Smooth muscle cell (in vitro differentiated cells): ENCODE measurements around the gene XXYLT1. TPM values are rescaled to one million over a fixed set of nuclear protein-coding genes. Genes with fewer than 3 reads are reported as not detected.
"Not testable (repeated sequence)": the region's sequence is repeated elsewhere in the genome, so short reads cannot be mapped to it uniquely, and the experiment has no call there.

ENCODE experiments used
- DNase-seq: peaks from one replicate; lab custom pipeline; 2025; ENCODE audit not compliant: unreplicated experiment; lab: John Stamatoyannopoulos, UW
- H2AFZ ChIP-seq: fragments of 200-600 bp; sonication (generic); 2 replicates; pipeline ENCODE4 v1.6.0; 2016; ENCODE audit warnings: antibody characterized with exemption, low read depth, mild to moderate bottlenecking
- H3F3A ChIP-seq: fragments of 200-600 bp; sonication (generic); 2 replicates; pipeline ENCODE4 v1.6.0; 2017; ENCODE audit warnings: antibody characterized with exemption, low read depth
- H3K27ac ChIP-seq: fragments of 200-600 bp; sonication (generic); 2 replicates; pipeline ENCODE4 v1.5.1; 2016; ENCODE audit warnings: low read depth, mild to moderate bottlenecking
- H3K27me3 ChIP-seq: fragments of 200-600 bp; sonication (generic); 2 replicates; pipeline ENCODE4 v1.6.1; 2016; ENCODE audit warnings: low read depth, mild to moderate bottlenecking
- H3K36me3 ChIP-seq: fragments of 200-600 bp; sonication (generic); 2 replicates; pipeline ENCODE4 v1.5.1; 2016; ENCODE audit warnings: low read depth
- H3K4me1 ChIP-seq: fragments of 200-600 bp; sonication (generic); 2 replicates; pipeline ENCODE4 v1.5.1; 2016; ENCODE audit warnings: low read depth
- H3K4me2 ChIP-seq: fragments of 200-600 bp; sonication (generic); 2 replicates; pipeline ENCODE4 v1.6.0; 2016; ENCODE audit warnings: mild to moderate bottlenecking
- H3K4me3 ChIP-seq: fragments of 200-600 bp; sonication (generic); 2 replicates; pipeline ENCODE4 v1.5.1; 2016; ENCODE audit warnings: mild to moderate bottlenecking
- H3K79me2 ChIP-seq: fragments of 200-600 bp; sonication (generic); 2 replicates; pipeline ENCODE4 v1.6.0; 2016; ENCODE audit warnings: low read depth, mild to moderate bottlenecking
- H3K9ac ChIP-seq: fragments of 200-600 bp; sonication (generic); 2 replicates; pipeline ENCODE4 v1.6.0; 2016; ENCODE audit warnings: low read depth
- H3K9me3 ChIP-seq: fragments of 200-600 bp; sonication (generic); replicated peaks from 2 replicates; pipeline ENCODE4 v1.5.1; 2016; ENCODE audit warnings: low read depth
- H4K20me1 ChIP-seq: fragments of 200-600 bp; sonication (generic); 2 replicates; pipeline ENCODE4 v1.6.0; 2016; ENCODE audit warnings: low read depth
- WGBS: methylation state at CpG from one replicate; pipeline ENCODE4 v1.1.7; 2016; ENCODE audit warnings: low lambda C conversion rate; 5-methylcytosine and 5-hydroxymethylcytosine counted together
- polyA plus RNA-seq: library from polyadenylated mRNA; unstranded; fragments of >200 nt; fragmentation: Nextera tagmentation; extraction: Ambion mirVana; gene quantifications from 2 replicates; pipeline ENCODE4 v1.2.1, GENCODE V29; 2016
- total RNA-seq: library from RNA; depleted of rRNA; stranded (reverse); fragments of >200 nt; gene quantifications from 2 replicates; pipeline ENCODE4 v1.2.3, GENCODE V29; 2014
- TF ChIP-seq, protein P1 (sequence below): fragments of 200-600 bp; sonication (generic); IDR thresholded peaks from 2 replicates; pipeline ENCODE4 v1.5.1; 2017; ENCODE audit warnings: borderline replicate concordance, mild to moderate bottlenecking, antibody characterized with exemption; ENCODE audit not compliant: insufficient read depth, poor library complexity, severe bottlenecking

XXYLT1 gene
- total and polyA plus RNA-seq, 2 experiments from 2014 or later, result 22.2 to 35.4 TPM

DNA sequence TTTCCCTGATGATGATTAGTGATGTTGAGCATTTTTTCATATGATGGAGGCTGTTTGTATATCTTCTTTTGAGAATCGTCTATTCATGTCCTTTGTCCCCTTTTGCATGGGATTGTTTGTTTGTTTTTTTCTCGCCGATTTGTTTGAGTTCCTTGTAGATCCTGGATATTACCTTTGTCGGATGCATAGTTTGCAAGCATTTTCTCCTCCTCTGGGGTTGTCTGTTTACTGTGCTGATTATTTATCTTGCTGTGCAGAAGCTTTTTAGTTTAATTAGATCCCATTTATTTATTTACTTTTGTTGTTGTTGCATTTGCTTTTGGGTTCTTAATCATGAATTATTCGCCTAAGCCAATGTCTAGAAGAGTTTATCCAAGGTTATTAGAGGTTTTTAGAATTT, 232.8 kb downstream of the XXYLT1 start:
- WGBS, result 94% methylated on average over 5 of the region's 5 CpGs
- H3F3A ChIP-seq, result no peaks in the 10 kb centered on the region
- DNase-seq, result no peak
- no peak overlapping the region for H3K4me2 ChIP-seq
- TF ChIP-seq, protein P1, sequence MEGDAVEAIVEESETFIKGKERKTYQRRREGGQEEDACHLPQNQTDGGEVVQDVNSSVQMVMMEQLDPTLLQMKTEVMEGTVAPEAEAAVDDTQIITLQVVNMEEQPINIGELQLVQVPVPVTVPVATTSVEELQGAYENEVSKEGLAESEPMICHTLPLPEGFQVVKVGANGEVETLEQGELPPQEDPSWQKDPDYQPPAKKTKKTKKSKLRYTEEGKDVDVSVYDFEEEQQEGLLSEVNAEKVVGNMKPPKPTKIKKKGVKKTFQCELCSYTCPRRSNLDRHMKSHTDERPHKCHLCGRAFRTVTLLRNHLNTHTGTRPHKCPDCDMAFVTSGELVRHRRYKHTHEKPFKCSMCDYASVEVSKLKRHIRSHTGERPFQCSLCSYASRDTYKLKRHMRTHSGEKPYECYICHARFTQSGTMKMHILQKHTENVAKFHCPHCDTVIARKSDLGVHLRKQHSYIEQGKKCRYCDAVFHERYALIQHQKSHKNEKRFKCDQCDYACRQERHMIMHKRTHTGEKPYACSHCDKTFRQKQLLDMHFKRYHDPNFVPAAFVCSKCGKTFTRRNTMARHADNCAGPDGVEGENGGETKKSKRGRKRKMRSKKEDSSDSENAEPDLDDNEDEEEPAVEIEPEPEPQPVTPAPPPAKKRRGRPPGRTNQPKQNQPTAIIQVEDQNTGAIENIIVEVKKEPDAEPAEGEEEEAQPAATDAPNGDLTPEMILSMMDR, result no peak
- H3K9ac ChIP-seq, result no peak overlapping the region
- H3K79me2 ChIP-seq, result no peaks in the 10 kb centered on the region
- no peaks in the 10 kb centered on the region for H3K36me3 ChIP-seq
- H3K27ac ChIP-seq, result no peak overlapping the region
- peaks cover 7% of the 10 kb centered on the region for H3K4me1 ChIP-seq
- no peaks in the 10 kb centered on the region for H3K9me3 ChIP-seq
- H3K4me3 ChIP-seq, result no peak overlapping the region
- H4K20me1 ChIP-seq, result no peaks in the 10 kb centered on the region
- H3K27me3 ChIP-seq, result no peaks in the 10 kb centered on the region
- no peak overlapping the region for H2AFZ ChIP-seq

DNA sequence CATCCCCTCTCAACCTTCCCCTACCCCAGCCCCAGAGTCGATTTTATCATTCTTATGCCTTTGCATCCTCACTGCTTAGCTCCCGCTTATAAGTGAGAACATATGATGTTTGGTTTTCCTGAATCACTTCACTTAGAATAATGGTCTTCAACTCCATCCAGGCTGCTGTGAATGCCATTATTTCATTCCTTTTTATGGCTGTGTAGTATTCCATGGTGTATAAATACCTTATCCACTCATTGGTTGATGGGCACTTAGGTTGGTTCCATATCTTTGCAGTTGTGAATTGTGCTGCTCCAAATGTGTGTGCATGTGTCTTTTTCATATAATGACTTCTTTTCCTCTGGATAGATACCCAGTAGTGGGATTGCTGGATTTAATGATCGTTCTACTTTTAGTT, 233.4 kb downstream of the XXYLT1 start:
- not testable (repeated sequence) for H3K79me2 ChIP-seq, H3K27ac ChIP-seq, DNase-seq, H3F3A ChIP-seq, H3K4me3 ChIP-seq, H4K20me1 ChIP-seq, H3K36me3 ChIP-seq, H3K9me3 ChIP-seq, H2AFZ ChIP-seq, H3K9ac ChIP-seq, H3K27me3 ChIP-seq, H3K4me1 ChIP-seq, H3K4me2 ChIP-seq
- 98% methylated on average over 3 of the region's 3 CpGs for WGBS

DNA sequence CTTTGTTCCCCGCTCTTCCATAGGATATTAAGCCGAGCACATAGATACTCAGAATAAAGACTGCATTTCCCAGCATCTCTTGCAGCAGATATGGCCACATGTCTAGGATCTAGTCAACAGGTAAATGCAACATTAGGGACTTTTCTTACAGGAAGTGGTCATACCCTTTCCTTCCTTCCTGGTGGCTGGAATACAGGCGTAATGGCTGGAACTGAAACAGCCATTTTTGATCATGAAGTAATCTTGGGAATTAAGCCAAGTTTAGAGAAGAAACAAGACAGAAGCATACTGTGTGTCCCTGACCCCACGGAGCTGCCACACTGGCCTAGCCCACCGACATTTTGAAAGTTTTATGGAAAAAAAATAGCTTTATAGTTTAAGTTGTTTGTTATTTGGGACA, 234.0 kb downstream of the XXYLT1 start:
- no peak overlapping the region for H3K9ac ChIP-seq
- no peak for DNase-seq
- WGBS, result 90% methylated on average over 5 of the region's 5 CpGs

DNA sequence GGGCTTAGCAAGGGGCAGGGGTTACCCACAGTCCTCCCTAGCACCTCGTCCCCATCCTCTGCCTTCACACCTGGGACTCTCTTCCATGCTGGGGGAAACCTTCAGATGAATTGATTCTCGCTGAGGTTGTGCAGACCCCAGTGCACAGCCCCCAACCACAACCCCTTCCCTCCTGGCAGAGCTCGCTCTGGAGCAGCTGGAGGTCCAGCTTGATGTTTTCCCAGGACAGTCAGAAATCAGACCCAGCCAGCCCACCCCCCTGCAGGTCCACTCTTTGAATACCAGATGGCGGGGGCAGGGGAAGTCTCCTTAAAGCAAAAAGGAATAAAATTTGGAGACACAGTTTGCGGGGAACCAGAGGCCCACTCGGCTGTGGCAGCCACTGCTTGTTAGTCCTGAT, 234.4 kb downstream of the XXYLT1 start:
- no peak overlapping the region for H3K4me2 ChIP-seq
- no peak overlapping the region for H3K4me3 ChIP-seq
- peaks cover 8% of the 10 kb centered on the region for H3F3A ChIP-seq
- H3K9ac ChIP-seq, result no peak overlapping the region
- 87% methylated on average over 6 of the region's 6 CpGs for WGBS
- no peaks in the 10 kb centered on the region for H3K79me2 ChIP-seq
- H3K36me3 ChIP-seq, result no peaks in the 10 kb centered on the region
- no peak overlapping the region for H2AFZ ChIP-seq
- no peaks in the 10 kb centered on the region for H4K20me1 ChIP-seq
- no peak overlapping the region for H3K27ac ChIP-seq
- no peaks in the 10 kb centered on the region for H3K4me1 ChIP-seq
- no peaks in the 10 kb centered on the region for H3K27me3 ChIP-seq
- TF ChIP-seq, protein P1, result no peak
- no peaks in the 10 kb centered on the region for H3K9me3 ChIP-seq
- no peak for DNase-seq

More for the DNA sequence above, 234.0 kb downstream of the XXYLT1 start:
- Histone ChIP-seq H2AFZ (no peak overlapping the region), H3K9me3 (no peaks in the 10 kb centered on the region), H3K4me1 (no peaks in the 10 kb centered on the region), H3K79me2 (no peaks in the 10 kb centered on the region), H3K36me3 (no peaks in the 10 kb centered on the region), H3K27me3 (no peaks in the 10 kb centered on the region), H3F3A (peaks cover 4% of the 10 kb centered on the region), H4K20me1 (no peaks in the 10 kb centered on the region), H3K4me3 (no peak overlapping the region), H3K4me2 (no peak overlapping the region), H3K27ac (no peak overlapping the region)
- TF ChIP-seq, protein P1, result no peak
